ENCODE data around the gene TIGD6.
A peak's percentile ranks its signal among the peaks of the same experiment; 100 is the strongest.
"Not testable (repeated sequence)": the region's sequence is repeated elsewhere in the genome, so short reads cannot be mapped to it uniquely, and the experiment has no call there.

TIGD6 gene

GRCh38 chr5:150000256-150000989 lies at the start of gene TIGD6, which contains the start of gene HMGXB3:
TSS of gene TIGD6 (minus strand) at chr5:150000654. CDS start at chr5:149996348, 4,306 bp downstream.
TSS of gene HMGXB3 (plus strand) at chr5:150000739. CDS start at chr5:150004853, 4,114 bp downstream.
- peak; percentile 95 for DNase-seq (ENCODE audit: low spot score)

GRCh38 chr5:150046031-150046430 lies 45.6 kb upstream of the TIGD6 start:
- no peak for DNase-seq (ENCODE audit: low spot score)

- no peak for DNase-seq (ENCODE audit: low spot score)
Measured at GRCh38 chr5:150045549-150045948, 45.1 kb upstream of the TIGD6 start.

GRCh38 chr5:150044712-150045111 lies 44.3 kb upstream of the TIGD6 start:
- DNase-seq (ENCODE audit: low spot score), result no peak

- DNase-seq (ENCODE audit: low spot score), result no peak
Measured at GRCh38 chr5:150044329-150044681, 43.9 kb upstream of the TIGD6 start.

DNA sequence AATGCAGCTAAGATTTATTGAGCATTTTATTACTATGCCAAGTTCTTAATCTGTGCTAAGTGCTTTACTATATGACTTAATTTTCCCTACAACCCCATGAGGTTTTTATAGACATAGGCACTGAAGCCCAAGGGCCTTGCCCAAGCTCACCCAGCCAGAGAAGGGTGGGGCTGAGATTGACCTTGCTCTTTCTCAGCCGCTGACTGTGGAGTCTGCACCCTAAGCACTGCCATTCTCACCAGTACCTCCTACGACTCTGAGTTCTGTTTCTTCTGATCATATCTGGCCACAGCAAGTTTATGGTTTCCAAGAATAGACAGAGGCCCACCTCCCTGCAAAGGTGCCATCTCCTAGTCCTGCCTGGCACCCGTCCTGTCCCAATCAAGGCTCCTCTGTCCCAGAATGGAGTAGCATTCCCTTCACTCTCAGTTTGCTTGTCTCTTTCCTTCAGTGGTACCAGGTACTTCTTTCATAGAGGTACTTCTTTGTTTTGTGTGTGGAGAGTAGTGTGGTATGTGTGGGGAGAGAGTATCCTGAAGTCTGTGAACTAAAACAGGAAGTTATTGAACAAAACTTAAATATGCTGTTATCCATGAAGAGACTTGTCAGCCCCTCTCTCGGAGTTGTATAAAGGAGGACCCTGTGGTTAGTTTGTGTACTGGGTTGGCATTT lies 43.3 kb upstream of the TIGD6 start:
- DNase-seq (ENCODE audit: low spot score), result no peak

GRCh38 chr5:150042459-150042858 lies 42.0 kb upstream of the TIGD6 start:
- no peak for DNase-seq (ENCODE audit: low spot score)

- DNase-seq (ENCODE audit: low spot score), result no peak
Measured at GRCh38 chr5:150038547-150038946, 38.1 kb upstream of the TIGD6 start.

GRCh38 chr5:150036513-150036912 lies 36.1 kb upstream of the TIGD6 start:
- DNase-seq (ENCODE audit: low spot score), result no peak

DNA sequence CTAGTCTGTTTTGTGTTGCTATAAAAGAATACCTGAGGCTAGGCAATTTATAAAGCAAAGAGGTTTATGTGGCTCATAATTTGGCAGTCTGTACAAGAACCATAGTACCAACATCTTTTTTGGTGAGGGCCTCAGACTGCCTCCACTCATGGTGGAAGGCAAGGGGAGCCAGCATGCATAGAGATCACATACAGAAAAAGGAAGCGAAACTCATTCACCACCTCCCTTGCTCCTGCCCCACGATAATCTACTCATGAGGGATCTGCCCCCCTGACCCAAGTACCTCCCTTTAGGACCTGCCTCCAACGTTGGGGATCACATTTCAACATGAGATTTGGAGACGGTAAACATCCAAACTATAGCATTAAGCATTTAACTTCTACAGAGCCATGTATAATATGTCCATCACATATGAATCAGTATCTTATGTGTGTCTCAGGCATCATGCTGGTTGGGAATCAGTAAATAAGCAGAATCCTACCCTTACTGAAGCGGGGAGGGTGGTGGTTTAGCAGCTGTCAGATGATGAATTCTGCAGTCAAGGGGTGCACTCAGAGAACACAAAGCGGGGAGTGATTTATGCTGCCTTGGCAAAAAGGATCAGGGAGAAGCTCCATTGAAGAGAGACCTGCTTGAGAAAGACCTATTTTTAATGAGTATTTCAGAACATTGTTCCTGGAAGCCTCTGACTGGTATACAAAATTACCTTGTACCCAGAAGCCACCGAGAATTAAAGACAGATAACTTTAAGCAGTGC lies 34.9 kb upstream of the TIGD6 start:
- DNase-seq (ENCODE audit: low spot score), result no peak

GRCh38 chr5:150034662-150035061 lies 34.2 kb upstream of the TIGD6 start:
- DNase-seq (ENCODE audit: low spot score), result no peak

DNA sequence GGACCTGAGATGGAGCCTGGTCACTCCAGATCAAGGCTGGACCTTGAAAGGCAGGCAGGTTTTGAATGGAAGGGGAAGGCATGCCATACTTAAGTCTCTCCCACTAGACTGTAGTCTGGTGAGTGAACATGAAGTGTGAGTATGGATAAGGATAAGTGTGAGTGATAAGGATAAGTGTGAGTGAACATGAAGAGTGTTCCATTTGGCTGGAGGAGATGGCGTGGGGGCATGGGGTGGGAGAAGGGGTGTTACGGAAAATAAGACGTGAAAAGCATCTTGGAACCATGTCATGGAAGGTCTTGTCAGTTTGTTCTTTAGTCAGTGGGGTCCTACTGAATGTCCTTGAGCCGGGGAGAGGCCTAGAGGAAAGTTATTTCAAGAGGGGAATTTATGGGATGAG lies 32.9 kb upstream of the TIGD6 start:
- no peak for DNase-seq (ENCODE audit: low spot score)

DNA sequence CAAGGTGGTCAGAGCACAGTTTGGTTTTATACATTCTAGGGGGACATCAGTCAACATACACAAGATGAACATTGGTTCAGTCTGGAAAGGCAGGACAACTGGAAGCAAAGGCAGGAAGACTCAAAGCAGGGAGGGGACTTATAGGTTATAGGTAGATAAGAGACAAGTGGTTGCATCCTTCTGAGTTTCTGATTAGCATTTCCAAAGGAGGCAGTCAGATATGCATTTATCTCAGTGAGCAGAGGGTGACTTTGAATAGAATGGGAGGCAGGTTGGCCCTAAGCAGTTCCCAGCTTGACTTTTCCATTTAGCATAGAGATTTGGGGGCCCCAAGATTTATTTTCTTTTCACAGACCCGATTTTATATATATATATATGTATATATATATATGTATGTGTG lies 27.6 kb upstream of the TIGD6 start:
- not testable (repeated sequence) for DNase-seq (ENCODE audit: low spot score)

DNA sequence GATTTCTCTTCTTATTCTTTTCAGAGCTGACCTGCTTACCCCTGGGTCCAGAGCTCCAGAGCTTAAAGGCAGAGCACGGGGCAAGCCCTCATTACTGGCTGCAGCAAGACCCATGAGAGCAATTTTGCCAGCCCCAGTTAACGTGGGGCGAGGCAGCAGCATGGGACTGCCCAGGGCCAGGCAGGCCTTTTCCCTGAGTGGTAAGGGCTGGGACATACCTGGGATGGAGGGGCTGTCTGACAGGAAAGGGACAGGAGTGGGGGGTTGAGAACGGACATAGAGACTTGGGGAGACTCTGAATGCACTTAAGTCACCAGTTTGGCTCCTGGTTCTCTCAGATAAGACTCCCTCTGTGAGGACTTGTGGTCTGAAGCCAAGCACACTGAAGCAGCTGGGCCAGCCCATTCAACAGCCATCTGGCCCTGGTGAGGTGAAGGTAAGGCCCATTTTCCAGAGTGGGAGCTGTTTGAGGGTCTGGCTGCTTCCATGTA lies 26.3 kb upstream of the TIGD6 start:
- DNase-seq (ENCODE audit: low spot score), result no peak

GRCh38 chr5:150024346-150024984 lies 24.0 kb upstream of the TIGD6 start:
- DNase-seq (ENCODE audit: low spot score), result no peak

- DNase-seq (ENCODE audit: low spot score), result no peak
Measured at GRCh38 chr5:150023136-150023535, 22.7 kb upstream of the TIGD6 start.

GRCh38 chr5:150022681-150023080 lies 22.2 kb upstream of the TIGD6 start:
- no peak for DNase-seq (ENCODE audit: low spot score)

GRCh38 chr5:150022158-150022531 lies 21.7 kb upstream of the TIGD6 start:
- peak; percentile 36 for DNase-seq (ENCODE audit: low spot score)

GRCh38 chr5:150021491-150022157 lies 21.2 kb upstream of the TIGD6 start:
- no peak for DNase-seq (ENCODE audit: low spot score)

DNA sequence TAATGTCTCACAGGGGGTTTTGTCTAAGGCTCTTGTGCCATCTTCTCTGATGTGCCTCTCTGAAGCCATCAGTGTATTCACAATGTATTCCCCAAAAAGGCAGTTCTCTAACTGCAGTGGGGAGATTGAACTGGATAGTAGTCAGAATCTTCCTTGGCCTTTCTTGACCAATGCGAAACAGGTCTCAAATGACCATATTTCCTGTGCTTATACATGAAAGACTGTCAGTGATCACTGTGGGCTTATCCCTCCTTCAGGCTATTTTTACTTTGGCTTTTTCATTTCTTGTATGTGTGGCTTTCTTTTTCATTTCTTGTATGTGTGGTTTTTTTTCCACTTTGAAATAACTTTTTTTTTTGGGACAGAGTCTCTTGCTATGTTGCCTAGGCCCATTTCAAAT lies 19.8 kb upstream of the TIGD6 start:
- DNase-seq (ENCODE audit: low spot score), result no peak

DNA sequence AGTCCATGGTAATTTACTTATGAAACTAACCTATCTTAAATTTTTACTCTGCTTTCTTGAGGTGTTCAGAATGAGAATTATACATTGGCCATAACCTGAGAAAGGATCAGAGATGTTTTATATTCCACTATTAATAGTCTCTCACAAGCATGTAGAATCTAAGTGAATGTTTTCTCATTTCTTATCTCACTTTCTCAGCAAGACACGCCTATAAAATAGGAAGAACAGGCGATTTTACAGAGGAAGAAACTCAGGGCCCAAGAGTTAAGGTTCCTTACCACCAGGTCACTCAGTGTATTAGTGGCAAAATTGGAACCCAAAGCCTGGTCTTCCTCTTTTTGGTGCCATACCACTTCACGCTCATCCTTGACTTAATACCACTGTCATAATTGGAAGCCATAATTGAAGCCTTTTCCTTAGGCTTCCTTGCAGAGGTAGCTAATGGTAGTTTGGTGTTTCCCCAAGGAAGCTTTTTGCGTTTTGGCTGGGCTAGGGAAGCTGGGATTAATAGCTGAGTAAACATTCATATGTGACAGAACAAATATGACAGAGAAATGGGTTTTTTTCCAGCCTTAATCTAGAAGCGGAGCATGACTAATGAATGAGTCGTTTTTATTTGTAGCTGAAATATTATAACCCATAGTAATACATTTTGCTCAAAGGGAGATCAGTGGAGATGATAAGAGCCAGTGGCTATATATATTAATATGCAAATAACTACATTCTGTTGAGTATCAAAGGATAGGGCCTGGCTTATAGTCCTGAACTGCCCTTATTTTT lies 17.0 kb upstream of the TIGD6 start:
- DNase-seq (ENCODE audit: low spot score), result no peak

Data from LoVo (cell line).